ENCODE data around the gene OSMR.

GRCh38 chr5:38867416-38867815 lies 21.6 kb downstream of the OSMR start:
- TF ChIP-seq, protein P1, sequence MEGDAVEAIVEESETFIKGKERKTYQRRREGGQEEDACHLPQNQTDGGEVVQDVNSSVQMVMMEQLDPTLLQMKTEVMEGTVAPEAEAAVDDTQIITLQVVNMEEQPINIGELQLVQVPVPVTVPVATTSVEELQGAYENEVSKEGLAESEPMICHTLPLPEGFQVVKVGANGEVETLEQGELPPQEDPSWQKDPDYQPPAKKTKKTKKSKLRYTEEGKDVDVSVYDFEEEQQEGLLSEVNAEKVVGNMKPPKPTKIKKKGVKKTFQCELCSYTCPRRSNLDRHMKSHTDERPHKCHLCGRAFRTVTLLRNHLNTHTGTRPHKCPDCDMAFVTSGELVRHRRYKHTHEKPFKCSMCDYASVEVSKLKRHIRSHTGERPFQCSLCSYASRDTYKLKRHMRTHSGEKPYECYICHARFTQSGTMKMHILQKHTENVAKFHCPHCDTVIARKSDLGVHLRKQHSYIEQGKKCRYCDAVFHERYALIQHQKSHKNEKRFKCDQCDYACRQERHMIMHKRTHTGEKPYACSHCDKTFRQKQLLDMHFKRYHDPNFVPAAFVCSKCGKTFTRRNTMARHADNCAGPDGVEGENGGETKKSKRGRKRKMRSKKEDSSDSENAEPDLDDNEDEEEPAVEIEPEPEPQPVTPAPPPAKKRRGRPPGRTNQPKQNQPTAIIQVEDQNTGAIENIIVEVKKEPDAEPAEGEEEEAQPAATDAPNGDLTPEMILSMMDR (IDR thresholded peaks at IDR 0.05), result no peak
- no peak for TF ChIP-seq POLR2A (IDR thresholded peaks at IDR 0.05)

Data from testis (tissue), 2 donors.